K562 (cell line): Measurements from ENCODE around the gene PRXL2A. TPM values are rescaled to one million over a fixed set of nuclear protein-coding genes. Genes with fewer than 3 reads are reported as not detected.
A peak's percentile ranks its signal among the peaks of the same experiment; 100 is the strongest.

ENCODE experiments used
- ATAC-seq: fragments of 200-7000 bp; cut with Tn5 transposase; 3 replicates; pipeline ENCODE4 v1.9.1; 2020; ENCODE audit warnings: moderate library complexity
- BruUV-seq: library from RNA; stranded (reverse); fragments of 400-500 nt; replicated peaks from 2 replicates; lab custom pipeline; 2021; lab: Mats Ljungman, UMichigan
- CTCF ChIA-PET: fragments of 300-600 bp; formaldehyde crosslinking; extraction: SDS; loops from one replicate; lab custom pipeline; 2021; ENCODE audit warnings: low intra/inter-chr PET ratio; lab: Yijun Ruan, JAX
- POLR2A ChIA-PET: fragments of 300-600, 350-650 bp; sonication (Branson Sonifier 250); formaldehyde crosslinking; extraction: SDS; loops from one replicate; lab custom pipeline; 2021; ENCODE audit warnings: antibody characterized with exemption, inconsistent platforms; lab: Yijun Ruan, JAX
- DNase-seq, 4 experiments: peaks; one replicate each; pipeline versions ENCODE4 v3.0.0 to v3.0.0-alpha.2; 2011 to 2018; ENCODE audit warnings: low spot score in 3 of 4, mixed read lengths in 3 of 4; ENCODE audit errors: extremely low read depth in 1 of 4
- FAIRE-seq: peaks from 2 replicates; lab custom pipeline; 2011; peaks lifted over from hg19 to GRCh38; lab: Jason Lieb, UNC
- H2AFZ ChIP-seq: 2 replicates; pipeline ENCODE4 v1.6.0; 2011; ENCODE audit warnings: low read depth, low read length, control low read depth, inconsistent platforms
- H3K27ac ChIP-seq: fragments of 200-600 bp; 3 replicates; pipeline ENCODE4 v1.8.0; 2011; ENCODE audit warnings: low read depth, mild to moderate bottlenecking, control low read depth, inconsistent platforms, low read length, moderate library complexity, mixed read lengths; ENCODE audit errors: extremely low read depth
- H3K27me3 ChIP-seq, 2 experiments: fragments of 300-600 bp in 1 of 2; 2 replicates in 1 of 2; 3 replicates in 1 of 2; pipeline versions ENCODE4 v1.6.0 to v1.8.0; 2011; ENCODE audit warnings: inconsistent platforms in 2 of 2, low read length in 2 of 2, mild to moderate bottlenecking in 1 of 2, mixed read lengths in 1 of 2, moderate library complexity in 1 of 2; ENCODE audit not compliant: control insufficient read depth in 2 of 2, insufficient read depth in 2 of 2
- H3K36me3 ChIP-seq: fragments of 300-600 bp; 3 replicates; pipeline ENCODE4 v1.8.0; 2011; ENCODE audit warnings: mild to moderate bottlenecking, low read length, inconsistent platforms; ENCODE audit not compliant: control insufficient read depth, insufficient read depth
- H3K4me1 ChIP-seq, 2 experiments: fragments of 200-600 bp in 1 of 2; replicated peaks in 1 of 2; 2 replicates in 1 of 2; 3 replicates in 1 of 2; pipeline versions ENCODE4 v1.5.1 to v1.8.0; 2011; ENCODE audit warnings: inconsistent platforms in 2 of 2, low read length in 2 of 2, mild to moderate bottlenecking in 1 of 2, mixed read lengths in 1 of 2, moderate library complexity in 1 of 2; ENCODE audit not compliant: control insufficient read depth in 2 of 2, insufficient read depth in 2 of 2
- H3K4me2 ChIP-seq: 2 replicates; pipeline ENCODE4 v1.6.1; 2011; ENCODE audit warnings: low read length, control low read depth, inconsistent platforms, mixed read lengths; ENCODE audit not compliant: insufficient read depth
- H3K4me3 ChIP-seq: fragments of 200-600 bp; sonication (generic), shearing (Covaris generic); 2 replicates; pipeline ENCODE4 v1.5.1; 2016; ENCODE audit warnings: control low read depth, inconsistent platforms
- H3K79me2 ChIP-seq: fragments of 200-600 bp; 3 replicates; pipeline ENCODE4 v1.8.0; 2011; ENCODE audit warnings: low read length, inconsistent platforms; ENCODE audit not compliant: control insufficient read depth, insufficient read depth
- H3K9ac ChIP-seq, 2 experiments: 2 replicates each; pipeline versions ENCODE4 v1.6.0 to v1.6.1; 2011; ENCODE audit warnings: low read depth in 2 of 2, low read length in 2 of 2, control low read depth in 1 of 2, inconsistent platforms in 1 of 2, mild to moderate bottlenecking in 1 of 2, mixed read lengths in 1 of 2; ENCODE audit not compliant: insufficient read depth in 1 of 2
- H3K9me1 ChIP-seq: one replicate; pipeline ENCODE4 v1.6.0; 2011; ENCODE audit warnings: inconsistent platforms, mild to moderate bottlenecking, low read length, moderate library complexity; ENCODE audit not compliant: control insufficient read depth, insufficient read depth
- H3K9me3 ChIP-seq: replicated peaks from 2 replicates; pipeline ENCODE4 v1.5.1; 2011; ENCODE audit warnings: low read depth, low read length, inconsistent platforms; ENCODE audit not compliant: control insufficient read depth, insufficient read depth
- H4K20me1 ChIP-seq: replicated peaks from 2 replicates; pipeline ENCODE4 v1.6.1; 2011; ENCODE audit warnings: low read length, inconsistent platforms, mixed read lengths; ENCODE audit not compliant: control insufficient read depth, insufficient read depth
- GTF2A2 ChIP-seq: IDR thresholded peaks from 2 replicates; pipeline ENCODE4 v1.6.1; 2016; ENCODE audit warnings: mild to moderate bottlenecking, missing genetic modification characterization, missing compliant biosample characterization
- POU5F1 ChIP-seq: fragments of 150-350 bp; IDR thresholded peaks from 2 replicates; pipeline ENCODE4 v1.6.1; 2014; ENCODE audit warnings: borderline replicate concordance, low read length, low read depth, mild to moderate bottlenecking; ENCODE audit not compliant: partially characterized antibody
- XRCC3 ChIP-seq: fragments of 450-650 bp; IDR thresholded peaks from 2 replicates; pipeline ENCODE4 v1.6.1; 2017; ENCODE audit warnings: mild to moderate bottlenecking, moderate library complexity
- ZNF121 ChIP-seq: sonication (generic); formaldehyde crosslinking; conservative IDR thresholded peaks from 2 replicates; pipeline ENCODE4 v1.8.0; 2022; ENCODE audit warnings: missing genetic modification reagents
- WGBS: fragments of 100-300 bp; shearing (Covaris generic); methylation state at CpG from one replicate; pipeline ENCODE4 v1.1.6; 2016; ENCODE audit warnings: low coverage, mixed read lengths; ENCODE audit not compliant: insufficient coverage; ENCODE audit errors: missing lambda C conversion rate; 5-methylcytosine and 5-hydroxymethylcytosine counted together
- in situ Hi-C: fragments of 300-500 bp; cut with MboI; formaldehyde crosslinking; loops from 4 replicates; pipeline ENCODE4 v1.15.0; 2018; ENCODE audit warnings: inconsistent platforms, mixed read lengths
- intact Hi-C: fragments of 100-400 bp; cut with micrococcal nuclease; formaldehyde crosslinking; loops from 2 replicates; pipeline ENCODE4 v1.14.2; 2022
- polyA plus RNA-seq, 8 experiments: library from polyadenylated mRNA; depleted of rRNA in 4 of 8; stranded (reverse) in 5 of 8; unstranded in 3 of 8; fragments of >200 nt; fragmentation: Nextera tagmentation in 2 of 8; fragmentation: Illumina TruSeq in 1 of 8; extraction: Ambion mirVana in 2 of 8; extraction: Trizol in 1 of 8; gene quantifications; 2 replicates each; pipeline versions ENCODE4 v1.2.1 to v1.2.3, GENCODE V29; 2011 to 2014; ENCODE audit warnings: inconsistent platforms in 1 of 8, missing spikeins in 1 of 8
- total RNA-seq, 7 experiments: library from RNA; depleted of rRNA in 6 of 7; stranded (reverse); fragments of >200 nt in 6 of 7; fragmentation: Illumina TruSeq in 2 of 7; extraction: Trizol in 2 of 7; gene quantifications; 2 replicates each; pipeline versions ENCODE4 v1.2.1 to v1.2.3, GENCODE V29; 2011 to 2021; ENCODE audit warnings: low replicate concordance in 1 of 7
- TF ChIP-seq, protein P1 (sequence below), 2 experiments: fragments of 450-650 bp in 1 of 2; IDR thresholded peaks; 2 replicates each; pipeline ENCODE4 v1.6.1; 2011 to 2017; ENCODE audit warnings: low read depth in 2 of 2, antibody characterized with exemption in 1 of 2, borderline replicate concordance in 1 of 2, low read length in 1 of 2, mild to moderate bottlenecking in 1 of 2, mixed read lengths in 1 of 2; ENCODE audit not compliant: control insufficient read depth in 1 of 2
- TF ChIP-seq, protein P2 (sequence below): sonication (generic); formaldehyde crosslinking; IDR thresholded peaks from 2 replicates; pipeline ENCODE4 v1.8.0; 2022; ENCODE audit warnings: missing genetic modification reagents, mild to moderate bottlenecking, borderline replicate concordance

The PRXL2A gene
- total and polyA plus RNA-seq, 9 of the 15 experiments (the other 6 are each of a cell fraction or from before 2014, with no cell fraction given) = 0.14 to 1.2 (median 0.75) TPM

DNA sequence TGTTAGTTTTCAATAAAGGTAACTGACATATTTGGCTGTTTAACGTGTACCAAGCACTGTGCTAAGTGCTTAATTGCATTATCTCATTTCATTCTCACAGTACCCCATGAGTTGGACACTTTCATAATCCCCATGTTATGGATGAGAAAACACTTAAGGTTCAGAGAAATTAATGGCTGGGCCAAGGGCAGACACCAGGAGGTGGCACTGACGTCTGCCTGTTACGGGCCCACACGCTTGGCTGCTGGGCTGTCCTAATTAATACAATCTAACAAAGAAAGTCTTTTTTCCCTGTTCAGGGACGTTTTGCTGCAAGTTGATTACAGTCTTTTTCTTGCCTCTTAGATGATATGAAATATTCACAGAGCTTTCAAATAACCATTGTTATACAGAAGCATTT lies 35.7 kb upstream of the PRXL2A start:
- Histone ChIP-seq H3K9me1 (no peaks in the 10 kb centered on the region), H3K27me3 (peaks cover 4 to 20% of the 10 kb centered on the region in 2 experiments; a peak in 3 of 5 replicates)
- POLR2A ChIA-PET = no interaction called here
- 0% methylated on average over 5 of the region's 5 CpGs for WGBS
- CTCF ChIA-PET = no interaction called here
- no peak for ATAC-seq
- no peak for TF ChIP-seq ZNF121
- no peak for TF ChIP-seq POU5F1
- no peak for TF ChIP-seq GTF2A2 (tag)
- TF ChIP-seq XRCC3 = no peak
- TF ChIP-seq, protein P1, sequence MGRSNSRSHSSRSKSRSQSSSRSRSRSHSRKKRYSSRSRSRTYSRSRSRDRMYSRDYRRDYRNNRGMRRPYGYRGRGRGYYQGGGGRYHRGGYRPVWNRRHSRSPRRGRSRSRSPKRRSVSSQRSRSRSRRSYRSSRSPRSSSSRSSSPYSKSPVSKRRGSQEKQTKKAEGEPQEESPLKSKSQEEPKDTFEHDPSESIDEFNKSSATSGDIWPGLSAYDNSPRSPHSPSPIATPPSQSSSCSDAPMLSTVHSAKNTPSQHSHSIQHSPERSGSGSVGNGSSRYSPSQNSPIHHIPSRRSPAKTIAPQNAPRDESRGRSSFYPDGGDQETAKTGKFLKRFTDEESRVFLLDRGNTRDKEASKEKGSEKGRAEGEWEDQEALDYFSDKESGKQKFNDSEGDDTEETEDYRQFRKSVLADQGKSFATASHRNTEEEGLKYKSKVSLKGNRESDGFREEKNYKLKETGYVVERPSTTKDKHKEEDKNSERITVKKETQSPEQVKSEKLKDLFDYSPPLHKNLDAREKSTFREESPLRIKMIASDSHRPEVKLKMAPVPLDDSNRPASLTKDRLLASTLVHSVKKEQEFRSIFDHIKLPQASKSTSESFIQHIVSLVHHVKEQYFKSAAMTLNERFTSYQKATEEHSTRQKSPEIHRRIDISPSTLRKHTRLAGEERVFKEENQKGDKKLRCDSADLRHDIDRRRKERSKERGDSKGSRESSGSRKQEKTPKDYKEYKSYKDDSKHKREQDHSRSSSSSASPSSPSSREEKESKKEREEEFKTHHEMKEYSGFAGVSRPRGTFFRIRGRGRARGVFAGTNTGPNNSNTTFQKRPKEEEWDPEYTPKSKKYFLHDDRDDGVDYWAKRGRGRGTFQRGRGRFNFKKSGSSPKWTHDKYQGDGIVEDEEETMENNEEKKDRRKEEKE (IDR thresholded peaks at IDR 0.05; ENCODE audit: borderline replicate concordance in 1 of 2, control insufficient read depth in 1 of 2, low read depth in 2 of 2, low read length in 1 of 2) = no peak
- TF ChIP-seq, protein P2, sequence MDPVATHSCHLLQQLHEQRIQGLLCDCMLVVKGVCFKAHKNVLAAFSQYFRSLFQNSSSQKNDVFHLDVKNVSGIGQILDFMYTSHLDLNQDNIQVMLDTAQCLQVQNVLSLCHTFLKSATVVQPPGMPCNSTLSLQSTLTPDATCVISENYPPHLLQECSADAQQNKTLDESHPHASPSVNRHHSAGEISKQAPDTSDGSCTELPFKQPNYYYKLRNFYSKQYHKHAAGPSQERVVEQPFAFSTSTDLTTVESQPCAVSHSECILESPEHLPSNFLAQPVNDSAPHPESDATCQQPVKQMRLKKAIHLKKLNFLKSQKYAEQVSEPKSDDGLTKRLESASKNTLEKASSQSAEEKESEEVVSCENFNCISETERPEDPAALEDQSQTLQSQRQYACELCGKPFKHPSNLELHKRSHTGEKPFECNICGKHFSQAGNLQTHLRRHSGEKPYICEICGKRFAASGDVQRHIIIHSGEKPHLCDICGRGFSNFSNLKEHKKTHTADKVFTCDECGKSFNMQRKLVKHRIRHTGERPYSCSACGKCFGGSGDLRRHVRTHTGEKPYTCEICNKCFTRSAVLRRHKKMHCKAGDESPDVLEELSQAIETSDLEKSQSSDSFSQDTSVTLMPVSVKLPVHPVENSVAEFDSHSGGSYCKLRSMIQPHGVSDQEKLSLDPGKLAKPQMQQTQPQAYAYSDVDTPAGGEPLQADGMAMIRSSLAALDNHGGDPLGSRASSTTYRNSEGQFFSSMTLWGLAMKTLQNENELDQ (CRISPR knock-in tag) = no peak
- TF ChIP-seq, all 486 proteins: peak for 0
- no peak overlapping the region for H3K27ac ChIP-seq
- H3K36me3 ChIP-seq = no peaks in the 10 kb centered on the region
- H3K4me3 ChIP-seq = no peak overlapping the region
- FAIRE-seq (peak; percentile 15), DNase-seq (no peak)
- H3K4me1 ChIP-seq = no peaks in the 10 kb centered on the region
- no peaks in the 10 kb centered on the region for H3K9me3 ChIP-seq
- BruUV-seq = no TSS peak
- no peaks in the 10 kb centered on the region for H4K20me1 ChIP-seq
- H2AFZ ChIP-seq = no peak overlapping the region
- intact Hi-C loops (no loop called here), in situ Hi-C loops (no loop called here)
- H3K9ac ChIP-seq = no peak overlapping the region
- H3K79me2 ChIP-seq = no peaks in the 10 kb centered on the region
- no peak overlapping the region for H3K4me2 ChIP-seq
